BE2C (cell line): ENCODE measurements around the gene MMP15.
A peak's percentile ranks its signal among the peaks of the same experiment; 100 is the strongest.

Experiments
- DNase-seq: peaks from one replicate; pipeline ENCODE4 v3.0.0-alpha.2; 2020
- H3K27me3 ChIP-seq: fragments of 250-450 bp; sonication (Bioruptor Pico); 2 replicates; pipeline ENCODE4 v1.5.1; 2020; ENCODE audit warnings: mild to moderate bottlenecking
- H3K36me3 ChIP-seq: fragments of 250-450 bp; sonication (Bioruptor Pico); 2 replicates; pipeline ENCODE4 v1.5.1; 2020; ENCODE audit warnings: mild to moderate bottlenecking
- H3K4me1 ChIP-seq: fragments of 250-450 bp; sonication (Bioruptor Pico); 2 replicates; pipeline ENCODE4 v1.5.1; 2020
- H3K4me3 ChIP-seq: 2 replicates; pipeline ENCODE4 v1.5.1; 2011; ENCODE audit warnings: low read depth, low read length
- H3K9me3 ChIP-seq: fragments of 250-450 bp; sonication (Bioruptor Pico); 2 replicates; pipeline ENCODE4 v1.5.1; 2020
- TF ChIP-seq, protein P1 (sequence below): IDR thresholded peaks from 2 replicates; pipeline ENCODE4 v1.5.1; 2012; ENCODE audit warnings: mild to moderate bottlenecking, low read depth, low read length

The MMP15 gene

GRCh38 chr16:58019866-58020538 lies 5.6 kb upstream of the MMP15 start:
- no peak overlapping the region for H3K4me3 ChIP-seq
- no peaks in the 10 kb centered on the region for H3K9me3 ChIP-seq
- no peak for DNase-seq
- TF ChIP-seq, protein P1, sequence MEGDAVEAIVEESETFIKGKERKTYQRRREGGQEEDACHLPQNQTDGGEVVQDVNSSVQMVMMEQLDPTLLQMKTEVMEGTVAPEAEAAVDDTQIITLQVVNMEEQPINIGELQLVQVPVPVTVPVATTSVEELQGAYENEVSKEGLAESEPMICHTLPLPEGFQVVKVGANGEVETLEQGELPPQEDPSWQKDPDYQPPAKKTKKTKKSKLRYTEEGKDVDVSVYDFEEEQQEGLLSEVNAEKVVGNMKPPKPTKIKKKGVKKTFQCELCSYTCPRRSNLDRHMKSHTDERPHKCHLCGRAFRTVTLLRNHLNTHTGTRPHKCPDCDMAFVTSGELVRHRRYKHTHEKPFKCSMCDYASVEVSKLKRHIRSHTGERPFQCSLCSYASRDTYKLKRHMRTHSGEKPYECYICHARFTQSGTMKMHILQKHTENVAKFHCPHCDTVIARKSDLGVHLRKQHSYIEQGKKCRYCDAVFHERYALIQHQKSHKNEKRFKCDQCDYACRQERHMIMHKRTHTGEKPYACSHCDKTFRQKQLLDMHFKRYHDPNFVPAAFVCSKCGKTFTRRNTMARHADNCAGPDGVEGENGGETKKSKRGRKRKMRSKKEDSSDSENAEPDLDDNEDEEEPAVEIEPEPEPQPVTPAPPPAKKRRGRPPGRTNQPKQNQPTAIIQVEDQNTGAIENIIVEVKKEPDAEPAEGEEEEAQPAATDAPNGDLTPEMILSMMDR: no peak
- no peaks in the 10 kb centered on the region; the same call in 1 of the 2 replicates for H3K36me3 ChIP-seq
- peaks cover 14% of the 10 kb centered on the region for H3K27me3 ChIP-seq
- peaks cover 33% of the 10 kb centered on the region for H3K4me1 ChIP-seq

DNA sequence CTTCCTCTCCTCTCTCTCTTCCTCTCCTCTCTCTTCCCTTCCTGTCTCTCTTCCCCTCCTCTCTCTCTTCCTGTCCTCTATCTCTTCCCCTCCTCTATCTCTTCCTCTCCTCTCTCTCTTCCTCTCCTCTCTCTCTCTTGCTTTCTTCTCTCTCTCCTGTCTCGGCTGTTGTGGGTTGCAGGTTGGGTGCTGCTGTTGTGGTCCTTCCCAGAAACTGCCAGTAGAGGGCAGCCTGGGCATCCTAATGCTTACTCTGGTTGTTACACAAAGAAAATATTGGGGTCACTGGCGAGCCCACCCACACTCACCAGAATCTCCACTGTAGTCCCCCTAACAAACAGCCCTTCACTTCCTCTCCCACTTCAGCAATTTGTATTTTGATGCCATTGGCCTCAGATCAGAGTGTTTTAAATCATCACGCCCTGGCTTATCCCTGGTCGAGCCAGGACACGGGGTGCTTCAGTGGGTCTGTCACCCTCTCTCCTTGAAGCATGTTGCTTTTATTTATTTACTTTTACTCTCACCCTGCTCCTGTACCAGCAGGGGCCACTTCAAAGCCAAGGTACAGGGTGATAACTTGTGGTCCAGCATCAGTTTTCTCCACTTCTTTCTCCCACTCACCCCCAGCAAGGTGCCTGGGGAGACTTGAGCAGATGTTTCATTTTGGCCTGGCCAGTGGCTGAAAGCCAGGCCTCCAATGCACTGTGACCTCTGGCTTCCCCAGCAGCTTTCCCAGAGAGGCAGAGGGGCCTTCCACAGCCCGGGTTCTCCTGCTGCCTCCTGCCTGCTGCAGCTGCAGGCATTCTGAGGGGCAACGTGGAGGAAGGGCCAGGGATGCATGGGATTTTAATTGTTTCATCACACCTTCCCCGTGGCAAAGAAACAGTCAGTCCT lies 4.7 kb upstream of the MMP15 start:
- TF ChIP-seq, protein P1: peak; percentile 89
- DNase-seq: peak; percentile 76
- Histone ChIP-seq H3K4me1 (peaks cover 33% of the 10 kb centered on the region), H3K9me3 (no peaks in the 10 kb centered on the region), H3K27me3 (peaks cover 23% of the 10 kb centered on the region), H3K4me3 (no peak overlapping the region), H3K36me3 (no peaks in the 10 kb centered on the region; the same call in 1 of the 2 replicates)

- H3K36me3 ChIP-seq: no peaks in the 10 kb centered on the region; the same call in 1 of the 2 replicates
- H3K27me3 ChIP-seq: peaks cover 33% of the 10 kb centered on the region
- no peaks in the 10 kb centered on the region for H3K9me3 ChIP-seq
- H3K4me1 ChIP-seq: peaks cover 33% of the 10 kb centered on the region
- no peak for DNase-seq
- H3K4me3 ChIP-seq: no peak overlapping the region
- TF ChIP-seq, protein P1: no peak
Measured at GRCh38 chr16:58021661-58022551, 3.6 kb upstream of the MMP15 start.

DNA sequence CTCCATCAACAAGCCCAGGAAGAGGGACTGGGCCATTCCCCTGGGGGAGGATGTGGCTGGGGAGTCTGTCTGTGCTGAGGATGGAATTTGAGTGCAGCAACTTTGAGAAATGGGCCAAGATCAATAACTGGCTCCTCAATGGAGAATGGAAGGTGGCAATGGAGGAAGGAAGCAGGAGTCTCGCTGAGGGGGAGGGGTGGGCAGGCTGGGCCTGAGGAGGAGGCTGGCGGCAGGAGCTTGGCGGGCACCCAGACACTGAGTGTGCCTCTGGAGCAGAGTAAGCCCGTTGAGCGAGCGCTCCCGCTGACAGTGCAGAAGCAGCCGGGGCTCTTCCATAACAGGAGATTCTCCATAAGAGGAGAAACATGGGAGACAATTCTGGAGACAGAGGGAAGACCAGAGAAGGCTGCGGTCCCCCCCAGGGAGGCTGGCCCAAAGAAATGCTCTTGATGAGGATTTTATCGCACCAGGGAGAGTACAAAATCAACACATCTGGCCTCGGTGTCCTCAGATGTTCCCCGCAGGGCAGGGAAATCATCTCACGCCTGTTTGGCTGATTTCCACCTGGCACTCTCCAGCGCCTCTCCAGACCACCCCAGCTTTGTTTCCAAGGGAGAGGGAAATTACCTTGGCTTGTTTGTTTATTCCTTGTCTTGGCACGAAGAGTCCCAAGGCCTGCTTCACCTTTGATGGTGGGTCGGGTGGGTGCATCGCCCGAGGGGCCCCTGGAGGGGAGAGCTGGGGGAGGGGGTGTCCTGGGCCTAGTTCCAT lies 2.8 kb upstream of the MMP15 start:
- peaks cover 33% of the 10 kb centered on the region for H3K4me1 ChIP-seq
- DNase-seq: peak; percentile 77
- no peaks in the 10 kb centered on the region; the same call in 1 of the 2 replicates for H3K36me3 ChIP-seq
- peak overlapping the region; percentile 38 for H3K4me3 ChIP-seq
- peaks cover 39% of the 10 kb centered on the region for H3K27me3 ChIP-seq
- TF ChIP-seq, protein P1: no peak
- no peaks in the 10 kb centered on the region for H3K9me3 ChIP-seq

- H3K9me3 ChIP-seq: no peaks in the 10 kb centered on the region
- peaks cover 33% of the 10 kb centered on the region for H3K4me1 ChIP-seq
- DNase-seq: no peak
- H3K36me3 ChIP-seq: no peaks in the 10 kb centered on the region; the same call in 1 of the 2 replicates
- peaks cover 39% of the 10 kb centered on the region for H3K27me3 ChIP-seq
- TF ChIP-seq, protein P1: no peak
- peak overlapping the region; percentile 61 for H3K4me3 ChIP-seq
Measured at GRCh38 chr16:58024486-58025350, 836 bp upstream of the MMP15 start.
